NT2/D1 (cell line): ENCODE measurements around the gene DPP8.

ENCODE experiments used
- DNase-seq: peaks from one replicate; pipeline ENCODE4 v3.0.0-alpha.2; 2011; ENCODE audit warnings: low read depth, low spot score
- H3K27me3 ChIP-seq: 2 replicates; pipeline ENCODE4 v1.6.0; 2011; ENCODE audit warnings: mild to moderate bottlenecking; ENCODE audit not compliant: insufficient read length, insufficient read depth
- H3K36me3 ChIP-seq: 2 replicates; pipeline ENCODE4 v1.6.1; 2011; ENCODE audit warnings: mild to moderate bottlenecking, low read length, mixed read lengths; ENCODE audit not compliant: insufficient read depth, insufficient read length
- H3K4me1 ChIP-seq: 2 replicates; pipeline ENCODE4 v1.5.1; 2011; ENCODE audit not compliant: insufficient read depth, insufficient read length
- H3K4me3 ChIP-seq: 2 replicates; pipeline ENCODE4 v1.5.1; 2011; ENCODE audit warnings: low read depth; ENCODE audit not compliant: insufficient read length
- H3K9ac ChIP-seq: 2 replicates; pipeline ENCODE4 v1.6.0; 2011; ENCODE audit warnings: low read depth; ENCODE audit not compliant: insufficient read length
- H3K9me3 ChIP-seq: 2 replicates; pipeline ENCODE4 v1.5.1; 2011; ENCODE audit warnings: mild to moderate bottlenecking, low read length; ENCODE audit not compliant: insufficient read depth
- SUZ12 ChIP-seq: IDR thresholded peaks from 2 replicates; pipeline ENCODE4 v1.6.1; 2011; ENCODE audit not compliant: insufficient read length, insufficient read depth; ENCODE audit errors: extremely low read depth
- YY1 ChIP-seq: IDR thresholded peaks from 2 replicates; pipeline ENCODE4 v1.6.1; 2011; ENCODE audit not compliant: insufficient read length, insufficient read depth
- ZNF274 ChIP-seq: IDR thresholded peaks from 2 replicates; pipeline ENCODE4 v1.6.1; 2011; ENCODE audit warnings: mild to moderate bottlenecking, low read depth, low read length

DPP8 gene

GRCh38 chr15:65423976-65424679 is 93.4 kb downstream of the DPP8 start:
- Histone ChIP-seq H3K9ac (no peak overlapping the region), H3K4me1 (peaks cover 11% of the 10 kb centered on the region), H3K36me3 (no peaks in the 10 kb centered on the region), H3K27me3 (peaks cover 6% of the 10 kb centered on the region), H3K4me3 (no peak overlapping the region), H3K9me3 (no peaks in the 10 kb centered on the region)
- TF ChIP-seq ZNF274 (no peak), YY1 (no peak), SUZ12 (no peak)
- no peak for DNase-seq

DNA sequence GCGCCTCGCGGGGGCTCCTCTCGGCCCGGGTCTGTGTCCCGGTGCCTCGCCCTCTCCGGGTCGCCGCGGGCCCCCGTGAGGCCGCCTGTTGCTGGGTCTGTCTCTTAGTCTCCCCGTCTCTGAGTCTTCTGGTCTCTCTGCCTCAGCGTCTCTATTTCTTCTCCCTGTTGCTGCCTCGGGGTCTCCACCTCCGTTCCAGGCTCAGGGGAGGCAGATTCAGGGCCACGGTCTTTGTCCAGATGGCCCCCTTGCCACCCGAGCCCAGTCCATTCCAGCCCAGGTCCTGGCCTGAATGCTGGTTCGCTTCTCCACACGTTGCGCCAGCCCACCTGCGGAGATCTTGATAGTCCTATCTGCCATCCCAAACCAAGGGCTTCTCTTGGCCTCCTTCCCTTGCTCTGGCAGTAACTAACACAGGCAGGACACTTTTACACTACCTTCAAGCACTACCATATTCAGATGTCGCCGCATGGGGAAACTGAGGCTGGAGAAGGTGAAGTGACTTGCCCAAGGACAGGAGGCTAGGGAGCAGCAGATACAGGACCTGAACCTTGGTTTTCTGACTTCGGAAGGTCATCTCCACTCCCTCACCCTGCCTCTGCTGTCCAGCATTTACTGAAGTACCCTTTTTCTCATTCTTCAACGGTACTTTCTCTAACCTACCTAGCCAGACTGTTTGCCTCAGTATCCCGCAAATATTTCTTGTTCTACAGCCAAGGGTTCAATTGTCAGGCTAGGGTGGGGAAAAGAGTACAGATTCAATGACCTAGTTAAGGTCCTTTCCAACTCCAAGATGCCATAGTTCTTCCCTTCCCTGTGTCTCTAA is 94.1 kb downstream of the DPP8 start:
- Histone ChIP-seq H3K9ac (peak overlapping the region; percentile 89), H3K36me3 (no peaks in the 10 kb centered on the region)
- TF ChIP-seq YY1 (no peak), SUZ12 (no peak), ZNF274 (no peak)

GRCh38 chr15:65421360-65422215 is 95.9 kb downstream of the DPP8 start:
- DNase-seq: peak; percentile 98
- peaks cover 24% of the 10 kb centered on the region for H3K4me1 ChIP-seq
- no peak for TF ChIP-seq ZNF274
- no peak for TF ChIP-seq YY1
- TF ChIP-seq SUZ12: no peak
- H3K27me3 ChIP-seq: peaks cover 6% of the 10 kb centered on the region
- no peaks in the 10 kb centered on the region for H3K9me3 ChIP-seq
- no peaks in the 10 kb centered on the region for H3K36me3 ChIP-seq
- H3K4me3 ChIP-seq: peak overlapping the region; percentile 81
- peak overlapping the region; percentile 93 for H3K9ac ChIP-seq

More for the DNA sequence above, 94.1 kb downstream of the DPP8 start:
- H3K9me3 ChIP-seq: no peaks in the 10 kb centered on the region
- peak overlapping the region; percentile 62 for H3K4me3 ChIP-seq
- peaks cover 6% of the 10 kb centered on the region for H3K27me3 ChIP-seq
- no peak for DNase-seq
- peaks cover 16% of the 10 kb centered on the region for H3K4me1 ChIP-seq

DNA sequence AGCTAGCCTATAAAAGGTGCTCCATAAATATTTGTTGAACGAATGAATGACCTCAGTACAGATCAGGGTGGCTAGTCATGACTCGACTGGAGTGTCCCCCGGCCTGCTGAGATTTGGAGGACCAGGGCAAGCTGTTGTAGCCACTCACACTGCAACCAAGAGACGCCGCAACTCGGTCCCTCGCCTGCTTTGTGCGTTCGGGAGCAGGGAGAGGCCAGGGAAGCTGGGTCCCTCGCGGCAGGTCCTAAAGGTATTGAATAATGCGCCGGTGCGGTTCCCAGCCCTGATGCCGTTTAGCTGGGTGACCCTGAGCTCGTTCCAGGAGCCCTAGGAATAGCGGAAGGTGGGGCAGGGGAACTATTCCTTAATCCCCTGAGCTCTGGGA is 96.5 kb downstream of the DPP8 start:
- DNase-seq: no peak
- Histone ChIP-seq H3K4me3 (peak overlapping the region; percentile 38), H3K36me3 (no peaks in the 10 kb centered on the region), H3K9ac (peak overlapping the region; percentile 79), H3K9me3 (no peaks in the 10 kb centered on the region), H3K4me1 (peaks cover 24% of the 10 kb centered on the region), H3K27me3 (peaks cover 6% of the 10 kb centered on the region)
- no peak for TF ChIP-seq YY1
- no peak for TF ChIP-seq ZNF274
- TF ChIP-seq SUZ12: no peak

- Histone ChIP-seq H3K9ac (no peak overlapping the region), H3K4me3 (no peak overlapping the region), H3K27me3 (peaks cover 3% of the 10 kb centered on the region), H3K36me3 (no peaks in the 10 kb centered on the region), H3K9me3 (no peaks in the 10 kb centered on the region), H3K4me1 (peaks cover 31% of the 10 kb centered on the region)
- no peak for TF ChIP-seq ZNF274
- TF ChIP-seq YY1: no peak
- TF ChIP-seq SUZ12: no peak
- no peak for DNase-seq
Observed at GRCh38 chr15:65418596-65418995, 98.9 kb downstream of the DPP8 start.

DNA sequence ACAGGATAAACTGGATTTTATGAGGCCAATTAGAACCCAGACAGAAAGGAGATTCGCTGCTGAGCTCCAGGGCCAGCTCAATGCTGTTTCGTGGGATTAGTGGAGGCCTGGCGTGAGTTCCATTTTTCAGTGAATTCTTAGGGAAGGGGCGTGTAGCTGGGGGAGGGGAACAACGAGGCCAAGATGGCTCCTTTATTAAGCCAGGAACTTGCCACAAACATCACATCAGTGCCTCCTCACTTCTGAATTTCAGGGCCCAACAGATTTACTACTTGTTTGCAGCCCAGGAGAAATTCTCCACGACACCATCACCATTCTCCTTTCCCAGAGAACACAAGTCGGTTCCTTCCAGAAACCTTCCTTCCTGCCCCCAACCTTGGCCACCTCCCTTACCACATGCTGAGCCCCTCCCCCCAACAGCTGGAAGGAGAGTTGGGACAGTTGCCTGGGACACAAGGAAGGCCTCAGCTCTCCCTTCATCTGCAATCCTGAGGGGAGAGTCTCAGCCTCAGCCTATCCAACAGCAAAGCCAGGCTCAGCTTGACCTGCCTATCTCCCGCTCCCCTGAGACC is 100.6 kb downstream of the DPP8 start:
- Histone ChIP-seq H3K4me1 (peaks cover 33% of the 10 kb centered on the region), H3K27me3 (no peaks in the 10 kb centered on the region), H3K9ac (peak overlapping the region; percentile 52), H3K9me3 (no peaks in the 10 kb centered on the region), H3K36me3 (no peaks in the 10 kb centered on the region), H3K4me3 (no peak overlapping the region)
- TF ChIP-seq SUZ12 (no peak), YY1 (peak; percentile 7), ZNF274 (no peak)
- peak; percentile 89 for DNase-seq
